ENCODE data around the gene C10orf95.
A peak's percentile ranks its signal among the peaks of the same experiment; 100 is the strongest.

C10orf95 gene

GRCh38 chr10:102420181-102420713, 31.1 kb downstream of the C10orf95 start:
- Histone ChIP-seq H3K4me3 (ENCODE audit: low read depth, low read length) (peak overlapping the region; percentile 87), H3K9ac (ENCODE audit: low read depth, low read length) (peak overlapping the region; percentile 48), H3K9me3 (ENCODE audit: control insufficient read depth, insufficient read depth, low read length) (no peaks in the 10 kb centered on the region), H3K27me3 (ENCODE audit: control insufficient read depth, insufficient read depth, low read length) (no peaks in the 10 kb centered on the region), H3K4me1 (ENCODE audit: control insufficient read depth, insufficient read depth, low read length) (peaks cover 2% of the 10 kb centered on the region), H3K36me3 (ENCODE audit: control insufficient read depth, insufficient read depth, low read length) (peaks cover 8% of the 10 kb centered on the region)

- Histone ChIP-seq H3K27me3 (ENCODE audit: control insufficient read depth, insufficient read depth, low read length) (no peaks in the 10 kb centered on the region), H3K9me3 (ENCODE audit: control insufficient read depth, insufficient read depth, low read length) (no peaks in the 10 kb centered on the region), H3K36me3 (ENCODE audit: control insufficient read depth, insufficient read depth, low read length) (peaks cover 8% of the 10 kb centered on the region), H3K4me1 (ENCODE audit: control insufficient read depth, insufficient read depth, low read length) (peaks cover 2% of the 10 kb centered on the region), H3K9ac (ENCODE audit: low read depth, low read length) (no peak overlapping the region), H3K4me3 (ENCODE audit: low read depth, low read length) (peak overlapping the region; percentile 87)
These were observed 31.8 kb downstream of the C10orf95 start for GRCh38 chr10:102419269-102420180.

DNA sequence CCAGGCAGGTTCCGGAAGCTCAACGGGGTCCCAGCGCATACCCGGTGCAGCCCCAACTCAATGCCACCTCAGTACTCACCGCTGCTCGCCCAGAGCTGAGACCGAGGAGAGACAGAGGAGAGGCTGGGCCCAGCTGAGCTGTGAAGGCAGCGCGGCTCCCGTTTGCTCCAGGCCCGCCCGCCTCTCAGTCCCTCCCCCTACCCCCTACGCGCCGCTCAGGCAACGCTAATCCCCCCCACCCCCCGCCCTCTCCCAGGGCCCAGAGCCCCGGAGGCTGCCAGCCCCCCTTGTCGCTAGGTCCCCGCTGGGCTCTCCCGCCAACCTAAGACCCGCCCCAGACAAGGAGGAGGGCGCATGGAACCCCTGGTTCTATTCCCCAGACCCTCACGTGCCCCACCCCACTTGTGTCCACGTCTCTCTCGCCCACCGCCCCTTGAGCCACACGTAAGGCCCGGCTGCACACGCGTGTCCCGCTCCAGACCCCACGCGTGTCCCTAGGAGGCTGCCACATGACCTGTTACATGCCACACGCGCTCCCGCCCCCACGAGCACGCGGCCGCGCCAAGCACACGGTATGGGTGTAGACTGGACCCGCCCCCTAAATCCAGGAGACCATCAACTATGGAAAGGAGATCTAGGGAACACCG, 32.6 kb downstream of the C10orf95 start, which contains the start of gene PSD:
PSD (minus strand) TSS at position 164 of the 647 bp plus-strand sequence. CDS start 1,747 bp downstream, outside the sequence.
- H3K9me3 ChIP-seq (ENCODE audit: control insufficient read depth, insufficient read depth, low read length), result no peaks in the 10 kb centered on the region

GRCh38 chr10:102416695-102417094, 34.6 kb downstream of the C10orf95 start:
- Histone ChIP-seq H3K4me3 (ENCODE audit: low read depth, low read length) (no peak overlapping the region), H3K36me3 (ENCODE audit: control insufficient read depth, insufficient read depth, low read length) (no peaks in the 10 kb centered on the region), H3K27me3 (ENCODE audit: control insufficient read depth, insufficient read depth, low read length) (peaks cover 5% of the 10 kb centered on the region), H3K9me3 (ENCODE audit: control insufficient read depth, insufficient read depth, low read length) (no peaks in the 10 kb centered on the region), H3K4me1 (ENCODE audit: control insufficient read depth, insufficient read depth, low read length) (no peaks in the 10 kb centered on the region), H3K9ac (ENCODE audit: low read depth, low read length) (no peak overlapping the region)

More for the DNA sequence above, 32.6 kb downstream of the C10orf95 start, which contains the start of gene PSD:
- peak within 1 kb of the TSS; percentile 60 for H3K9ac ChIP-seq (ENCODE audit: low read depth, low read length)
- H3K36me3 ChIP-seq (ENCODE audit: control insufficient read depth, insufficient read depth, low read length), result peaks cover 8% of the 10 kb centered on the region
- H3K27me3 ChIP-seq (ENCODE audit: control insufficient read depth, insufficient read depth, low read length), result no peaks in the 10 kb centered on the region
- peaks cover 2% of the 10 kb centered on the region for H3K4me1 ChIP-seq (ENCODE audit: control insufficient read depth, insufficient read depth, low read length)
- peak within 1 kb of the TSS; percentile 87 for H3K4me3 ChIP-seq (ENCODE audit: low read depth, low read length)

DNA sequence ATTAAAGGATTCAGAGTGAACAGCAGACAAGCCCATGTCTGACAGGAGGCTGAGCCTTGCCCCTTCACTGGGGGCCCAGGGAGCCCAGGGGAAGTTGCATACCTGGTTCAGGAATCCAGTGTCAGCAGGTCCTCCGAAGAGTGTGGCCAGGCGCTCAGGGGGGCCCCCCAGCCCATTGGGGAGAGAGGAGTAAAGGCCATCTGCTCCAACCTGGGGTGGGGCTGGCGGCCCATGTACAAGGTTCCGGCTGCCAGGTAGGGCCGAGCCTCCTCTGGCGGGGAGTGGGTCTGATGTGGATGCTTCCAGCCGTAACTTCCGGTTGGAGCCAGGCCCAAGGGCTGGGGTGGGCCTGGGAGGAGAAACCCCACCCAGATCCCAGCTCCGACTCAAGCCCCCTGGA, 35.1 kb downstream of the C10orf95 start:
- H3K9ac ChIP-seq (ENCODE audit: low read depth, low read length), result no peak overlapping the region
- peaks cover 9% of the 10 kb centered on the region for H3K27me3 ChIP-seq (ENCODE audit: control insufficient read depth, insufficient read depth, low read length)

GRCh38 chr10:102414749-102415148, 36.6 kb downstream of the C10orf95 start:
- no peak overlapping the region for H3K9ac ChIP-seq (ENCODE audit: low read depth, low read length)

More for the DNA sequence above, 35.1 kb downstream of the C10orf95 start:
- Histone ChIP-seq H3K9me3 (ENCODE audit: control insufficient read depth, insufficient read depth, low read length) (no peaks in the 10 kb centered on the region), H3K4me1 (ENCODE audit: control insufficient read depth, insufficient read depth, low read length) (peaks cover 4% of the 10 kb centered on the region), H3K4me3 (ENCODE audit: low read depth, low read length) (no peak overlapping the region), H3K36me3 (ENCODE audit: control insufficient read depth, insufficient read depth, low read length) (no peaks in the 10 kb centered on the region)

DNA sequence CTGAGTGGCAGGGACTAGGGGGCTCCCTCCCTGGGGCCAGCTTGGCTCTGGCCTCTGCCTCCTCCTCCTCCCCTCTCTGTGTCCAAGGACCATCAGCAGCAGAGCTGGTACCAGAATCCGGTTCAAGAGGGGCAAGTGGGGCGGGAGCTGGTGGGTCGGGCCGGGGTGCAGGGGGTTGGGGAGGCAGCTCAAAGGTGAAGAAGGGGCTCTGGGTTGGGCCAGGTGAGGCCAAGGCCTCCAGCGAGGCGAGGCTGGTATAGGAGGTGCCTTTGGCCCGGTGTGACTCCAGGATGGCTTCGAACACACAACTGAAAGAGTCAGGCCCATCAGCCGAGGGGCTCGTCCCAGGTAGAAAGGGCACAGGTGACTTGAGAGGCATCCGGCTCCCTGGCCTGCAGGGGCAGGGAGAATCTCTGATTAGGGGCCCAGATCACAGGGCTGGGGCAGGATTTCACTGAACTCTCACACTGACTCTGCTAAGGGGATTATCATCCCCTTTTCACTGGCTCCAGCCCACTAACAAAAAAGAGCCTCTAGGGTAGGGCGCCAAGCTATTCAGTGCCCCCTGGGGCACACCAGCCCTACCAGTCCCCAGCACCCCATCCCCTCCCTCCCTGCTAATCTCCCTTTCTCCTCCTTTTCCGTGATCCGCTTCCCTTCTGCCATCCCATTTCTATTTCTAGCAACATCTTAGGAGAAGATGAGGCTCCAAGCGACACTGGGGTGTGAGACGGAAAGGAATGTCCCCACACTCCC, 37.4 kb downstream of the C10orf95 start:
- Histone ChIP-seq H3K4me1 (ENCODE audit: control insufficient read depth, insufficient read depth, low read length) (peaks cover 14% of the 10 kb centered on the region), H3K4me3 (ENCODE audit: low read depth, low read length) (no peak overlapping the region), H3K36me3 (ENCODE audit: control insufficient read depth, insufficient read depth, low read length) (no peaks in the 10 kb centered on the region), H3K27me3 (ENCODE audit: control insufficient read depth, insufficient read depth, low read length) (peaks cover 27% of the 10 kb centered on the region), H3K9me3 (ENCODE audit: control insufficient read depth, insufficient read depth, low read length) (no peaks in the 10 kb centered on the region), H3K9ac (ENCODE audit: low read depth, low read length) (no peak overlapping the region)

More at GRCh38 chr10:102414749-102415148, 36.6 kb downstream of the C10orf95 start:
- peaks cover 22% of the 10 kb centered on the region for H3K27me3 ChIP-seq (ENCODE audit: control insufficient read depth, insufficient read depth, low read length)
- no peak overlapping the region for H3K4me3 ChIP-seq (ENCODE audit: low read depth, low read length)
- peaks cover 11% of the 10 kb centered on the region for H3K4me1 ChIP-seq (ENCODE audit: control insufficient read depth, insufficient read depth, low read length)
- no peaks in the 10 kb centered on the region for H3K36me3 ChIP-seq (ENCODE audit: control insufficient read depth, insufficient read depth, low read length)
- no peaks in the 10 kb centered on the region for H3K9me3 ChIP-seq (ENCODE audit: control insufficient read depth, insufficient read depth, low read length)

DNA sequence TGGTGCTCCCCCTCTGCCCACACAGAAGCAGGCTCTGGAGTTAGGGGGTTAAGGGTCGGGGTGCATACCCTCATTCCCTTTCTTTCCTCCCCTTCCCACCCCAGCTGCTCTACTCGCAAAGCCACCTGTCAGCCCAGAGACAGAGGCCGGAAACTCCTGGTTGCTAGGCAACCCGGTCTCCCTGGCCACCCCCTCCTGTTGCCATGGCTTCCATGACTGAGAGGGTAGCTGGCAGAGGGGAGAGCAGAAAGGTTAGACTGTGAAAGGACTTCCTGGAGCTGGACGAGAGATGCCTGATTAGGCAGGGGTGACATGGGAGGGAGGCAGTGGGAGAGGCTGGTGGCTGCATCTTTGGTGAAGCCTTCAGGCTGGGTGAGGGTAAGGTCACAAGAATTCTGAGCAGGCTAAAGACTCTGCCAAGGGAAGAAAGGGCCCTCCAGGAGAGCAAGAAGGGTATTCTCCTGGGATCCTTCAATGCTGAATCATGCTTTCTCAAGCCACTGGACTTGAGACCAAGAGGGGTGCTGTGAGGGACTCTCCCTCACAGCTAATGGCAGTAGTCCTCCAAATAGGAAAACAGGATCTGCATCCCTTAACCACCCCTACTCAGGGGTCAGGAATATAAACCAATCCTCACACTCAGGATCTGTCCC, 38.2 kb downstream of the C10orf95 start:
- H3K36me3 ChIP-seq (ENCODE audit: control insufficient read depth, insufficient read depth, low read length), result no peaks in the 10 kb centered on the region
- peaks cover 14% of the 10 kb centered on the region for H3K4me1 ChIP-seq (ENCODE audit: control insufficient read depth, insufficient read depth, low read length)
- H3K9ac ChIP-seq (ENCODE audit: low read depth, low read length), result no peak overlapping the region
- no peaks in the 10 kb centered on the region for H3K9me3 ChIP-seq (ENCODE audit: control insufficient read depth, insufficient read depth, low read length)
- peaks cover 30% of the 10 kb centered on the region for H3K27me3 ChIP-seq (ENCODE audit: control insufficient read depth, insufficient read depth, low read length)
- H3K4me3 ChIP-seq (ENCODE audit: low read depth, low read length), result no peak overlapping the region

DNA sequence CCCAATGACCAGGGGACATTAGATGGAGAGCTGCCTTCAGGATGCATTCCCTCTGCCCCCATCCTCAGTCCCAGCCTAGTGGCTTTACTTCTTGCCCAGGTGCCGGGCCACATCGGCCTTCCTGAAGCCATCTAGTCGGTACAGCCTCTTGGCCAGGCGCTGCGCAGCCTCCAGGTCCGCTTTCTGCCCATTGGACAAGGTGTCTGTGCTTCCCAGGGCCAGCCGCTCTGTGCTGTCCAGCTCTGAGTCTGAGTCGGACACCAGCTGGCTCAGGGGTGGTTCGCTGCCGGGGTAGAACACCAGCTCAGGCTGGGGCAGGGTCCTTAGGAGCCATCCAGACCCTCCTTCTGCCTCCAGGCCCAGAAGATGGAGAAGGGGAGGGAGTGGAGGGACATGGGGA, 39.0 kb downstream of the C10orf95 start:
- Histone ChIP-seq H3K9me3 (ENCODE audit: control insufficient read depth, insufficient read depth, low read length) (no peaks in the 10 kb centered on the region), H3K9ac (ENCODE audit: low read depth, low read length) (no peak overlapping the region), H3K36me3 (ENCODE audit: control insufficient read depth, insufficient read depth, low read length) (no peaks in the 10 kb centered on the region), H3K4me3 (ENCODE audit: low read depth, low read length) (no peak overlapping the region), H3K27me3 (ENCODE audit: control insufficient read depth, insufficient read depth, low read length) (peaks cover 39% of the 10 kb centered on the region), H3K4me1 (ENCODE audit: control insufficient read depth, insufficient read depth, low read length) (peaks cover 14% of the 10 kb centered on the region)

DNA sequence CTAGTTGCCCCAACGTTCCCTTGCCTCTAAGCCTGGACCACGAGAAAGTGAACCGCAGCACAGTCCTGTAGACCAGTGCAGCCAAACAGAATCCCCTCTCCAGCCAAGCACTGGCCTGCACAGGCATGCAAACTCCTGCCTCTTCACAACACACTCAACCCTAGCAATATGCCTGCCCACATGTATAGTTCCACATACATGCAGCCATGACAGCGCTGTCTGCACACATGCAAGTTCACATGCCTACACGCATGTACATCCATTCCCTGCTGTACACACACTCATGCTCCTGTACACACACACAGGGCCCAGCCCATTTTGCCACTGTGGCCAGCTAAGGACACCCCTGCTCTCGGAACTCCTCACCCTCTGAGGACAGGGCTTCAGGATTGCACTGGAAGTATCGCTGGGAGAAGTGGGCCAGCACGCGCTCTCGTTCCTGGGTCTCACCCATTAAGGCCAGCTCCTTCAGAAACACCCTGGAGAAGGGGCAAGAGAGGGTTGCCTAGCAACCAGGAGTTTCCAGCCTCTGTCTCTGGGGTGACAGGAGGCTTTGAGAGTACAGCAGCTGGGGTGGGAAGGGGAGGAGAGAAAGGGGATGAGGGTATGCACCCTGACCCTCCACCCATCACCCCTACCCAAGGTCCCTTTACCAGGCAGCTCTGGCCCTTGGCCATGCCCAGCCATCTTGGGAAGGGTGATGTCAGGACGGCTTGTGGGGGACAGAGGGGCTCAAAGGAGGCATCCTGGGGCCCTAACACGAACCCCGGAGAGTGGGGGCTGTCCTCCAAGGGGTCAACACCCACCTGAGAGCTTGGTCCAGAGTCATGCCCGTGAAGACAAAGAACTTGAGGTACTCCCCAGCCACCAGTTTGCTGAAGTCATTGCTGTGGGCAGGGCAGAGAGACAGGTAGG, 39.7 kb downstream of the C10orf95 start:
- Histone ChIP-seq H3K36me3 (ENCODE audit: control insufficient read depth, insufficient read depth, low read length) (no peaks in the 10 kb centered on the region), H3K4me1 (ENCODE audit: control insufficient read depth, insufficient read depth, low read length) (peaks cover 14% of the 10 kb centered on the region), H3K9ac (ENCODE audit: low read depth, low read length) (no peak overlapping the region), H3K4me3 (ENCODE audit: low read depth, low read length) (peak overlapping the region; percentile 61), H3K27me3 (ENCODE audit: control insufficient read depth, insufficient read depth, low read length) (peaks cover 40% of the 10 kb centered on the region), H3K9me3 (ENCODE audit: control insufficient read depth, insufficient read depth, low read length) (no peaks in the 10 kb centered on the region)

Measured in iPS-15b (cell line).